Measurements from ENCODE around the gene PEAK1.
"Not testable (repeated sequence)": the region's sequence is repeated elsewhere in the genome, so short reads cannot be mapped to it uniquely, and the experiment has no call there.

Gene PEAK1

GRCh38 chr15:77425104-77425503, 5.2 kb upstream of the PEAK1 start:
- DNase-seq: no peak

DNA sequence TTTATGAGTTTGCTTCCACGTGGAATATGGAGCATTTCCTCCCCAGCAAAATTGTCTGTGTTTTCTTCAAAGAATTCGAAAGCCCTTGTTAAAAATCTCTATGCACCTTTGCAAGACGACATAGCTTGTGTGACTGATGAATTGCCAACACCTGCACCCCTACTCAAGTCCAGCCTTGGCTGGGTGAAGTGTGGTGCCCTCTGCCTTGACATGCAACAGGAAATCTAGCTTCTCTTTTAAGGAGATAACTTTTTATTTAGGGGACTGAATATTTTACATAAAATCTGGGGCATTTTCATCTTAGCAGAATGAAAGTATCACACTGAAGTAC, 1.4 kb upstream of the PEAK1 start:
- no peak for DNase-seq

DNA sequence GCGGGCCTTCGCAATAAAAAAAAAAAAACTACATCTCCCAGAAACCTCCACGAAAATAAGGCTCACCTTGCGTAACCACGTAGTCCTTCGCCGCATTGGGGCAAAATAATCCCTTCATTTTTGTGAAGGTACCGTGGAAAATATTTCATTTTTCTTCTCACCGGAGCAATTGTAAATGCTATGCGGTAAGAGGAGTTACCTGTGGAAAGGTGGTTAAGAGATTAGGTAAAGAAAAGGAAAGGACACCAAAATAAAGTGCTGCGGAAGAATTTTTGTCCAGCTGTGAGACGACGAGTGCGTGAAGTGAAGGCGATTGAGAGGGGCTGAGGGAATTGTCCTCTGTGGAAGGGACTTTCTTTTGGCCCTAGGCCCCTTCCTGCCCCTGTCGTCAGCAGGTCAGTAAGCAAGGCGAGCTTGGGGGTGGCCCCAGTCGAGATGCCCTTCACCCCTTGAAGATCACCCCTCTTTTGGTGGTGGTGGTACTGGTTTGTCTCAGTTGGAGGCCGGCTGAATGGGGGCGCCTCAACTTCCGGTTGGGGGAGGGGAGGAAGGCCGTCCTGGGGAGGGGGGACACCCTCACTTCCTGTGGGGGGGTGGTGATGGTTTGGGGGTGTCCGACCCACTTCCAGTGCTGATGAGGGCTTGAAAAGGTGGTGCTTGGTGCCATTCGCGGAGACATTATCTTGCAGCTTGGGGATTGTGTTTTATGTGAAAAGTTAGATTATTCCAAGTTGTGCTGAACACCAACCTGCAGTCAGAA, 886 bp upstream of the PEAK1 start, which contains the start of gene HMG20A:
Gene HMG20A, plus strand, starts transcription at position 279 of the 760 bp plus-strand sequence. CDS start 37,520 bp downstream, outside the sequence.
- peak; percentile 83 for DNase-seq

GRCh38 chr15:77418966-77419835, 703 bp downstream of the PEAK1 start:
- DNase-seq: no peak

DNA sequence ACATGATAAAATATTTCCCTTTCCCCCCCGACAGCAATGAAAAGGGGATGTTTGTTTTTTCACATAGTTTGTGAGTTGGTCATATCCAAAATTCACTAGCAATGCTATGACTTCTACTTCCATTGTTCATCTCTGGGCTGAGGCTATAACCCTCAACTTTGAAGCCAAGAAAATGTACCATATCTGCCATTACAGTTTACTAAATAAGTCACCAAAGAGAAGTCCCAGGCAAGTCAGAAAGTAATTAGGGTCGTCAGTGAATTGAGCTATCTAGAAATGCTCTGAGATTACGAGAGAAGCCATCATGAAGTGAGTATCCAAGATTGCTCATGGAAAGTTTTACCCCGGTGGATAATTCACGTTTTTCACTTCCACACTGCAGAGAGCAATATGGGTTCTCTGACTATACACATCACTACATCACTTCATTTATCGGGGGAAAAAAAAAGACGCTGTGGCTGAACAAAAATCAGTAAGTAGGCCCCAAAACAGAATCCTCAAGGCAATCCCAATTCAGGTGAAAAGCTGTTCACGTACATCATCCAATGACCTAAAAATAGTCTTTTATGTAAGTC, 1.4 kb downstream of the PEAK1 start:
- no peak for DNase-seq

DNA sequence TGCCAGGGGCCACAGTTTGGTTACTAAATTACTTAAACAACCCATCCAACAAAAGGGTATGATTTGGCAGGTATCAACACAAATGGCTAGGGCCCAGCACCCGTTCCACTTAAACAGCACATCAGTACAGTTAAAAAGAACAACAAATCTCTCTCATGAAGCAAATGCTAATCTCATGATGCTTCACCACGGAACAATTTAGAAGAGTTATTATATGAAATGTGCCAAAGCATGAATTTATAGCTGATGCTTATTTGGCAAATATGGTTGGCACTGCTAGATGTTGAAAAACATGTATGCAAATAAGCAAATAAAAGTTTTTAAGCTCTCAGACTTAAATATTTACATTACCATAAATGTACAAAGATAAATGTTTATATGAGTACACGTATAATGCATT, 2.3 kb downstream of the PEAK1 start:
- DNase-seq: no peak

- no peak for DNase-seq
Measured at GRCh38 chr15:77416954-77417353, 3.0 kb downstream of the PEAK1 start.

DNA sequence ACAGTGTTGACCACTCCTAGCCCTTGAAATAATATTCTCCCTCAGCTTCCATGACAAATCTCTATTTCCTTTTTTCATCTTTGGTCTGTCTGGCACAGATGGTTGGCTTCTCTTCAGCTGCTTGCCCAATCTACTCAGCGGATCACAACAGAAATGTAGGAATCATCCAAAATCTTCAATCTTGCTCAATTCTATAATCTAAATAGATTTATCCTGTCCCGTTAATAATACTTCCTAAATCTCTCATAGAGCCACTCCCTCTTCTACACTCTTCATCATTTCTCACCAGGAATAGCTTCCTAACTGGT, 3.8 kb downstream of the PEAK1 start:
- DNase-seq: no peak

DNA sequence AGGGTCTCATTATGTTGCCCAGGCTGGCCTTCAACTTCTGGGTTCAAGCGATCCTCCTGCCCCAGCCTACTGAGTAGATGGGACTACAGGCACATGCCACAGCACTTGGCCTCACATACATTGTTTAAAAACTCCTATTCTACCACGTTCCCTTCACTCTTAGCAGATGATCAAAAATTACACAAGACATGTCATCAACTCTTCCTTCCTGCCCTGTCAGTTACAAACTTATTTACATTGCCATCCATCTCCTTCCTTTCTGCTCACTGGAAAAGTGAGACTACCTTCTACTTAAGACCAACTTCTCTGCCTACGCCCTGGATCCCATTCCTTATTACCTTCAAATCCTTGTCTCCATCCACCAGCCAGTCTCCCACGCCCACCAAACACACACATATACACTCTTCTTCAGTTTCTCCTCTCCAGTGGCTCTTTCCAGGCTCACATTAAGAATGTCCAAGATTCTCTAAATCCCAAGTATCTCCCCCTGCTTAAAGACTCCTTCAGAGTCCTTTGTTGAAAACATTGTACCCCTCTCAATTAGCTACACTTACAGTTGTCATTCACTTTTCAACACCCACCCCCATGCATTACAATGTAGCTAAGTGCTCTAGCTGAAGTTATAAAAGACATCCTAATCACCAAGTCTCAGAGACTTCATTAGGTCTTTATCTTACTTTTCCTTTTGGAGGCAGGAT, 4.3 kb downstream of the PEAK1 start:
- DNase-seq: no peak

DNA sequence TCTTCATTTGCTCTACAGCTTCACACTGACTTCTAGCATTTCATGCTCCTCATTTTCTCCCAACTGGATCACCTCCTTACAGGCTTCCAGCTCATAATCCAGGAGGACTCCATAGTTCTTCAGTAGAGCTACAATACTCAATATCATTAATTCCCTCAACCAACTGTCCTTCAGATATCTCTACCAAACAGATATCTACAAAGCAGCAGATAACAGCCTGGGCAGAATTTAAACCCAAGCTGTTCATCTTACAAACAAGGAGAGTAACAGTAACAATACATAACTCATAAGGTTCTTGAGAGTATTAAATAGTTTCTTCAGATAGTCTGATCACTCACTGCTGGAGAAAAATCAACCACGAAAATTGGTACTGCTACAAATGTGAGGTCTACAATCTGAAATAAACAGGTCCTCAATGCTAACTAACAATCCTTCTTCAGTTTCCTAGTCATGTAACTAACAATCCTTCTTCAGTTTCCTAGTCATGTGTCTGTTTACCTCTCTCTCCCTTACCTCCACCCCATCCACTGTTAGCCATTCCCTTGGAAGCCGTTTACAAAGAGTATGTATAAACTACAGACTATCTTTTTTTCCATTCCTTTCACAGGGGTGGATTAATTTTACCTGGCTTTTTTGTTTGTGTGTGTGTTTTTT, 5.0 kb downstream of the PEAK1 start:
- no peak for DNase-seq

GRCh38 chr15:77413699-77414349, 6.1 kb downstream of the PEAK1 start:
- DNase-seq: no peak

GRCh38 chr15:77412972-77413698, 6.8 kb downstream of the PEAK1 start:
- DNase-seq: no peak

GRCh38 chr15:77411619-77411976, 8.3 kb downstream of the PEAK1 start:
- DNase-seq: no peak

DNA sequence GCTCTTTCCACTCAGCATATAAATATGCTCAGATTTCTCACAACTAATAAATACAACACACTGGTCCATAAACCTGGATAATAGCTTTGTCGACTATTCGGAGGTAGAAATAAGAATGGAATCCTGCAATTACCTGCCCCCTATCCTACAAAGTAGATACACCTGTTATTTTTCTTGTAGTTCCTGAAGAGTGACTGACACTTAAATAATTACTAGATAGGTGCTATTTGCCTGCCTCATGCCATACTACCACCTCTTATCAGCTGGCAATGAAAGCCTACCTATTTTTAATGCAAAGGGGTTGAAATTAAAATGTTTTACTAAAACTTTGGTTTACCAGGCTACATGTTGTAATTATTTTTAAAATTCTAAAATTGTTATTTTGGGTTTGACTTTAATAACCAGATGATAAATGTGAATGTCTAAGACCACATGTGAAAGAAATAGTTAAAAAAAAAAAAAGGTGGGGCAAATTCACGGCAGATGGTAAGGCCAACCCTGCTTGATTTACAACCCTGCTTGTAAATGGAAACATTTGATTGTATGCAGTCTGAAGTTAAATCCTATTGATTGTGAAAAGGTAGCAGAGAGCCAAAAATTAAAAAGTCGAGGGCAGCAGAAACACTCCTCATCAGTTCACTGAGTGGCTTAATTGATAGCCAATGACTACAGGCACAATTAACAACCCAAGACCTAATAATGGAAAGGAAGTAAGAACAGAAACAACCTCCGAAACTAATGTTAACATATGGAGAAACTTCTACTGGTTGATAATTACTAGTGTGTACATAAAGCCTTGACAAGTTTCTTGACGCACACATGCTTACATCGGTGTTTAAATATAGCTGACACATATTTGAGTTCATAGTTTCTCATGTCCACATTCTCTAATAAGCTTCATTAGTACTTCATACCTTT, 8.9 kb downstream of the PEAK1 start:
- no peak for DNase-seq

- DNase-seq: not testable (repeated sequence)
Measured at GRCh38 chr15:77410157-77410500, 9.8 kb downstream of the PEAK1 start.

DNA sequence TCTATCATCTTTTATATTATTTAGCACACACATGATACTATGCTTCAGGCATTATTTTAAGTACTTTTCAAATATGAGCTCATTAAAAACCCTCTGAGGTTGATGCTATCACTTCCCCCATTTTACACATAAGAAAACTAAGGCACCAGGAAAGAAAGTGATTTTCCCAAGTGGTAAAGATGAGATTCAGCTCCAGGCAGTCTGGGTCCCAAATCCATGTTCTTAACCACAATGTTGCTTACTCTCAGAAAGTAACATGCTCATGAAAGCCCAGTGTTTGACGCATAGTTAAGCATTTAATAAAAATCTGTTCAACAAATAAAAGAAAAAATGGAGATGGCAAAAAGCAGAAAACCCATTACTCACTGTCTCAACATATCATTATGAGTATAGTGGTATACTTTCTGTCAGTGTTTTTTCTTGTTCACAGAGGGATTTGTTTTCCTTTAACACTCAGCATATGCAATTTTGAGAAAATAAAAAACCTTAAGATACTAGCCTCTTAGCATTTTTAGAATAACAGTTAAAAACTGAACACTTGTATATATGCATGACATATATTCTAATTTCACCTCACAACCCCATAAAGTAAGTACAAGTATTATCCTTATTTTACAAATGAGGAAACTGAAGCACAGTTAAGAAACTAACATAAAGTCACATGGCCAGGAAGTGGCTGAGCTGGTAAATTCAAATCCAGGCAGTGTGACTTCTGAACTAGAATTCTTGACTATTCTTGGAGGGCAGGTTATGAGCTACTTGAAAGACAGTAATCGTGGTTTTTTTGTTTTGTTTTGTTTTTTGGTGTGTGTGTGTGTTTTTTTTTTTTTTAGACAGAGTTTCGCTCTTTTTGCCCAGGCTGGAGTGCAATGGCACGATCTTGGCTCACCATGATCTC, 10.4 kb downstream of the PEAK1 start:
- DNase-seq: peak; percentile 60

DNA sequence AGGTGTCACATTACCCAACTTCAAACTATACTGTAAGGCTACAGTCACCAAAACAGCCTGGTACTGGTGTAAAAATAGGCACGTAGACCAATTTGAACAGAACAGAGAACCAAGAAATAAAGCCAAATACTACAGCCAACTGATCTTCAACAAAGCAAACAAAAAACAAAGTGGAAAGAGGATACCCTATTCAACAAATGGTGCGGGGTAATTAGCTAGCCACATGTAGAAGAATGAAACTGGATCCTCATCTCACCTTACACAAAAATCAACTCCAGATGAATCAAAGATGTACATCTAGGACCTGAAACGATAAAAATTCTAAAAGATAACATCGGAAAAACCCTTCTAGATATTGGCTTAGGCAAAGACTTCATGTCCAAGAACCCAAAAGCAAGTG, 13.1 kb downstream of the PEAK1 start:
- no peak for DNase-seq

- DNase-seq: peak; percentile 5
Measured at GRCh38 chr15:77406173-77406759, 13.6 kb downstream of the PEAK1 start.

- no peak for DNase-seq
Measured at GRCh38 chr15:77402740-77403379, 17.0 kb downstream of the PEAK1 start.
